Erythroblast (primary cell): ENCODE results near the gene RBM17.

Source experiments
- GATA1 ChIP-seq: IDR thresholded peaks from 2 replicates; pipeline ENCODE4 v1.6.1; 2011; ENCODE audit warnings: low read depth, mild to moderate bottlenecking, control low read depth, low read length, moderate library complexity
- POLR2A ChIP-seq: IDR thresholded peaks from 2 replicates; pipeline ENCODE4 v1.6.1; 2011; ENCODE audit warnings: mild to moderate bottlenecking, low read length

GRCh38 chr10:6069081-6069931 is 19.5 kb upstream of the RBM17 start:
- no peak for TF ChIP-seq POLR2A
- TF ChIP-seq GATA1: no peak
